ENCODE results near the gene CHCHD4. TPM values are rescaled to one million over a fixed set of nuclear protein-coding genes. Genes with fewer than 3 reads are reported as not detected.

The CHCHD4 gene
- 13.8 TPM for total RNA-seq (2021; ENCODE audit: unreplicated experiment)
- polyA plus RNA-seq (2012; ENCODE audit: insufficient read length), result 8.9 TPM
- percentile 59 among the genes with signal in this experiment for Bru-seq, nascent RNA
- BruChase-seq, experiment 1, labeled RNA remaining after a 2-hour chase, result percentile 62 among the genes with signal in this experiment
- percentile 67 among the genes with signal in this experiment for BruChase-seq, experiment 2, labeled RNA remaining after a 6-hour chase
- long read RNA-seq, transcript CHCHD4-202 (3 exons, 1,405 nt), result major isoform, 27 of 30 reads
- long read RNA-seq, partial matches to known transcripts, result 1 of 30 reads
- long read RNA-seq, other reads (novel, unspliced or antisense), result 1 of 30 reads

GRCh38 chr3:14124615-14125192 is at the start of gene CHCHD4, which contains the start of gene TMEM43:
TSS of gene CHCHD4 (minus strand) at chr3:14124870. CDS start at chr3:14124676, 194 bp downstream.
TSS of gene TMEM43 (plus strand) at chr3:14125052. CDS start at chr3:14125194, 142 bp downstream.
- in situ Hi-C loops (cut with HindIII; ENCODE audit: low pct_unique_long_range_greater_than_20kb, low sequenced_read_pairs), result no loop called here
- intact Hi-C loops (cut with micrococcal nuclease; ENCODE audit: unreplicated experiment), result no loop called here
- ChIA-PET POLR2A (interaction anchor here (0.8 kb wide), 1 partner anchor 54 kb away, joined by 4 read pairs; the partner anchor contains the start of genes LSM3 and XPC), CTCF (interaction anchor here (0.7 kb wide), 1 partner anchor 228 kb away, joined by 4 read pairs; no protein-coding TSS in a partner anchor)
- Histone ChIP-seq H3K9me3 (ENCODE audit: control insufficient read depth, insufficient read depth, low read depth, low read length) (no peaks in the 10 kb centered on the region), H3K27ac (ENCODE audit: low read length) (peak within 1 kb of the TSS; percentile 88), H3K4me3 (ENCODE audit: low read depth in 2 of 2, low read length in 2 of 2) (peak within 1 kb of the TSS; percentile 62 to 92), H3K36me3 (ENCODE audit: control insufficient read depth, insufficient read depth, low read length) (peaks cover 7% of the 10 kb centered on the region), H3K4me1 (ENCODE audit: control insufficient read depth, insufficient read depth, low read length) (peaks cover 15% of the 10 kb centered on the region), H3K27me3 (ENCODE audit: control insufficient read depth, insufficient read depth, low read length) (no peaks in the 10 kb centered on the region)
- peak in 1 of 2 experiments; percentile 71; a peak in 1 of 4 replicates for TF ChIP-seq REST (IDR thresholded peaks at IDR 0.05; ENCODE audit: insufficient read depth in 1 of 2, low read depth in 2 of 2, low read length in 1 of 2)
- TF ChIP-seq TCF7L2 (IDR thresholded peaks at IDR 0.05; ENCODE audit: low read depth, low read length), result no peak
- TF ChIP-seq CTCF (IDR thresholded peaks at IDR 0.05), result no peak
- TF ChIP-seq POLR2AphosphoS5 (IDR thresholded peaks at IDR 0.05; ENCODE audit: low read depth, low read length), result 0 out of 2 replicates have a peak, but pooled peaks have one; percentile 45
- TF ChIP-seq SIN3A (IDR thresholded peaks at IDR 0.05; ENCODE audit: borderline replicate concordance, insufficient read depth, low read depth, low read length), result no peak
- no TSS peak for BruUV-seq (replicated peaks)
- peak; percentile 93 for ATAC-seq
- DNase-seq (ENCODE audit: low read depth, low spot score), result peak; percentile 93

DNA sequence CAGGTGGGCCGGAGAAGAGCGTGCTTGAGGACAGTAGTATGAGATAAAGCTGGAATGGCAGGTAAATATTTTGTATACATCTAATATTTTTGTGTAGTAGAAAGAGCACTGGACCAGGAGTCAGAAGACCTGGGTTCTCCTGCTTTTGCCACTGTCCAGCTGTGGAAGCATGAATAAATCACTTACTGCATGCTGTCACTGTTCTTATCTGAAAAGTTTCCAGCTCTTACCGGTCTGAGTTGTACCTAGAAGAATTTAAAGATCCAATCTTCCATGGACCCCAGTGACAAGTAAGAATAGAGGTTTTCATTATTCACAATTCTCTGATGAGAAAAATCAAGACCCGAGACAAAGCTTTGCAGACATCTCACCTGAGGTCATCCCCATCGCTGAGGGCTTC is 47.8 kb upstream of the CHCHD4 start:
- H3K27me3 ChIP-seq (ENCODE audit: control insufficient read depth, insufficient read depth, low read length), result no peaks in the 10 kb centered on the region
- ATAC-seq (no peak), DNase-seq (ENCODE audit: low read depth, low spot score) (no peak)
- CTCF ChIA-PET, result interaction anchor here (0.6 kb wide), 1 partner anchor 121 kb away, joined by 3 read pairs; no protein-coding TSS in a partner anchor
- POLR2A ChIA-PET, result no interaction called here
- H3K36me3 ChIP-seq (ENCODE audit: control insufficient read depth, insufficient read depth, low read length), result peaks cover 7% of the 10 kb centered on the region
- intact Hi-C loops (cut with micrococcal nuclease; ENCODE audit: unreplicated experiment), result no loop called here
- peaks cover 9% of the 10 kb centered on the region for H3K4me1 ChIP-seq (ENCODE audit: control insufficient read depth, insufficient read depth, low read length)
- TF ChIP-seq TCF7L2 (IDR thresholded peaks at IDR 0.05; ENCODE audit: low read depth, low read length) (no peak), CTCF (IDR thresholded peaks at IDR 0.05) (no peak), REST (IDR thresholded peaks at IDR 0.05; ENCODE audit: insufficient read depth in 1 of 2, low read depth in 2 of 2, low read length in 1 of 2) (no peak)
- no peak overlapping the region for H3K4me3 ChIP-seq (ENCODE audit: low read depth in 2 of 2, low read length in 2 of 2)
- no peak overlapping the region for H3K27ac ChIP-seq (ENCODE audit: low read length)
- no TSS peak for BruUV-seq (replicated peaks)
- in situ Hi-C loops (cut with HindIII; ENCODE audit: low pct_unique_long_range_greater_than_20kb, low sequenced_read_pairs), result no loop called here
- H3K9me3 ChIP-seq (ENCODE audit: control insufficient read depth, insufficient read depth, low read depth, low read length), result no peaks in the 10 kb centered on the region

Data from Panc1 (cell line).